ENCODE measurements around the gene DPP7. TPM values are rescaled to one million over a fixed set of nuclear protein-coding genes. Genes with fewer than 3 reads are reported as not detected.
"Not testable (repeated sequence)": the region's sequence is repeated elsewhere in the genome, so short reads cannot be mapped to it uniquely, and the experiment has no call there.

DPP7 gene
- total RNA-seq, 1 experiment from 2014 or later: 43.8 TPM

DNA sequence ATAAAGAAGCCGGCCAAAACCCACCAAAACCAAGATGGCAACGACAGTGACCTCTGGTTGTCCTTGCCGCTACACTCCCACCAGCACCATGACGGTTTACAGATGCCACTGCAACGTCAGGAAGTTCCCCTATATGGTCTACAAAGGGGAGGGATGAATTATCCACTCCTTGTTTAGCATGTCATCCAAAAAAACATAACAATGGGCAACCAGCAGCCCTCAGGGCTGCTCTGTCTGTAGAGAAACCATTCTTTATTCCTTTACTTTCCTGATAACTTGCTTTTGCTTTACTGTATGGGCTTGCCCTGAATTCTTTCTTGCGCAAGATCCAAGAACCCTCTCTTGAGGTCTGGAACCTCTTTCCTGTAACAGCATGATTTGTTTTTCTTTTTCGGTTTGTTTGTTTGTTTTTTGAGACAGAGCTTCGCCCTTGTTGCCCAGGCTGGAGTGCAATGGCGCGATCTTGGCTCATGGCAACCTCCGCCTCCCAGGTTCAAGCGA lies 39.2 kb downstream of the DPP7 start:
- DNase-seq (ENCODE audit: low read depth): no peak

- DNase-seq (ENCODE audit: low read depth): no peak
These were observed 39.8 kb downstream of the DPP7 start for GRCh38 chr9:137074657-137075274.

GRCh38 chr9:137073992-137074399 lies 40.5 kb downstream of the DPP7 start:
- DNase-seq (ENCODE audit: low read depth): no peak

DNA sequence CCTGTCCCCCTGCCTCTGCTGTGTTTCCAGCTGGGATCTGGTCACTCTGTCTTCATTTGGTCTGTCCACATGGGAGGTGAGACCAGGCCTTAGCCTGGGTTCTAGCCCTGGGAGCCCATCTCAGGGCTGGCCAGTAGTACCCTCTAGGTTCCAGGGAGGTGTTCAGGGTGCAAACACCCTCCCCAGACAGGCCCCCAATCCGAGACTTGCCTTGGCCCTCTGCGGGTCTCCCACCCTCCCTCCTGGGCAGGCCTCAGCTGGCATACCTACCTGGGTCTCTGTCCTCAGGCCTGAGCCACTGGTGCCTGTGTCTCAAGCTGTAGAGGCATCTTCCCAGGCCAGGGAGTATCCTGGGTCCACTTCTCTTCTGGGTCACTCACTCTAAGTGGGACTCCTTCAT lies 43.3 kb downstream of the DPP7 start:
- DNase-seq (ENCODE audit: low read depth): no peak

GRCh38 chr9:137070906-137071275 lies 43.6 kb downstream of the DPP7 start:
- DNase-seq (ENCODE audit: low read depth): no peak

GRCh38 chr9:137070201-137070905 lies 44.2 kb downstream of the DPP7 start, which contains the start of gene SAPCD2:
SAPCD2 (minus strand) TSS chr9:137070557; CDS start chr9:137070460, 97 bp downstream.
- peak; percentile 95 for DNase-seq (ENCODE audit: low read depth)

GRCh38 chr9:137069508-137070091 lies 44.9 kb downstream of the DPP7 start:
- no peak for DNase-seq (ENCODE audit: low read depth)

GRCh38 chr9:137068539-137069507 lies 45.7 kb downstream of the DPP7 start:
- DNase-seq (ENCODE audit: low read depth): no peak

GRCh38 chr9:137067860-137068538 lies 46.5 kb downstream of the DPP7 start:
- DNase-seq (ENCODE audit: low read depth): peak; percentile 74

DNA sequence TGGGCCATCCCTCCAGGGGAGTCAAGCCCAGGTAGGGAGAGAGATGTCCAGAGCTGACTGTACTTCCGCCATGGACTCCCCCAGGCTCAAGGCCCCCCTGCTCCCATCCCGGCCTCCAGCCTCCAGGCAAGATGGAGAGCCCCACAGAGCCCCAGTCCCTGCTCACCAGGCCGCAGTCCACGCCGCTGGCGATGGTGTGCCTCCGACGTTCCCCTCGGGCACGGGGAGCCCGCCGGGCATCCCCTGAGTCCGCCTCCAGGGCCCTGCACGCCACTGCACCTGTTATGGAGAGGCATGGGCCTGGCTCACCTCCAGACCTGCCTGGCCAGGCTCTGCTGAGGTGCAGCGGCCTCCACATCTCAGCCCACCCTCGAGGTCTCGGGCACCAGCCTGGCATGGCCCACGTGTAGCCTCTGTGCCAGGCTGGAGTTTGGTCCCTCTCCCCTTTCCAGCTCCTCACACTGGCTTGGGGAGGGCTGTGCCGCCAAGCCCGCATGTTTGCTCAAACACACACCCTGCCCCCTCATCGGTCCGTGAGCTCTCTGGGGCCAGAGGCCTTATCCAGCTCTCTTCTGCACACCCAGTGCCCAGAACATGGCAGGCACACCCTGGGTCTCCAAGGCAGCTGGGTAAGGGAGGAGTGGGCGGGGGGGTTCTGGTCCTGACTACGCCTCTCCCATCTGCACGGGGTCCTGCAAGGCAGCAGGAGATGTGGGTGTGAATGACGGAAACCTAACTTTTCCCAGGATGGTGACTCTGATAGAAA lies 48.3 kb downstream of the DPP7 start:
- DNase-seq (ENCODE audit: low read depth): no peak

- no peak for DNase-seq (ENCODE audit: low read depth)
These were observed 49.1 kb downstream of the DPP7 start for GRCh38 chr9:137065336-137065967.

GRCh38 chr9:137064880-137065164 lies 49.7 kb downstream of the DPP7 start:
- DNase-seq (ENCODE audit: low read depth): no peak

GRCh38 chr9:137064027-137064879 lies 50.3 kb downstream of the DPP7 start:
- peak; percentile 43 for DNase-seq (ENCODE audit: low read depth)

- DNase-seq (ENCODE audit: low read depth): no peak
These were observed 51.1 kb downstream of the DPP7 start for GRCh38 chr9:137063311-137064026.

GRCh38 chr9:137062798-137063197 lies 51.7 kb downstream of the DPP7 start:
- DNase-seq (ENCODE audit: low read depth): not testable (repeated sequence)

DNA sequence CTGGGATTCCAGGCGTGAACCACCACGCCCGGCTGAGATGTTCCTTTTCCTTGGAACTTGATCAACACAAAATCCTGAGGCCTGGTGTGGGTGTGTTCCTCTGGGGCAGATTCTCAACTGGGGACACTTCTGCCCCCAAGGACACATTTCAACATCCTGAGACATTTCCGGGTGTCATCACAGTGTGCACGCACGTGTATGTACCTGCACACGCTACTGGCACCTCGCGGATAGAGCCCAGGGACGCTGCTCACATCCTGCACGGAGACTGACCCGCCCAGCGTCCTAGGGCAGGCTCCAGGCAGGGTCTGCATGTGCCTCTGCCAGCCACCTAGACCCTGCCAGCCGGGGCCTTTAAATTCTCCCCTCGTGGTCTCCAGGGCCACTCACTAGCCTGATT lies 52.1 kb downstream of the DPP7 start:
- no peak for DNase-seq (ENCODE audit: low read depth)
